GM12892 (cell line): Measurements from ENCODE around the gene RNU1-3.
A peak's percentile ranks its signal among the peaks of the same experiment; 100 is the strongest.
"Not testable (repeated sequence)": the region's sequence is repeated elsewhere in the genome, so short reads cannot be mapped to it uniquely, and the experiment has no call there.

ENCODE experiments used
- DNase-seq: peaks from one replicate; pipeline ENCODE4 v3.0.0; 2011; ENCODE audit not compliant: insufficient read length
- FAIRE-seq: peaks from 2 replicates; lab custom pipeline; 2011; peaks lifted over from hg19 to GRCh38; lab: Jason Lieb, UNC
- POLR2A ChIP-seq: IDR thresholded peaks from 2 replicates; pipeline ENCODE4 v1.6.1; 2011; ENCODE audit warnings: low read depth, low read length, control low read depth
- POLR2AphosphoS5 ChIP-seq: IDR thresholded peaks from 2 replicates; pipeline ENCODE4 v1.6.1; 2011; ENCODE audit warnings: low read depth, low read length, control low read depth
- TAF1 ChIP-seq: IDR thresholded peaks from 2 replicates; pipeline ENCODE4 v1.6.1; 2011; ENCODE audit warnings: low read depth, mild to moderate bottlenecking, control low read depth, low read length, borderline replicate concordance

The RNU1-3 gene

GRCh38 chr1:16645271-16646060 lies 21.3 kb downstream of the RNU1-3 start:
- FAIRE-seq = not testable (repeated sequence)

DNA sequence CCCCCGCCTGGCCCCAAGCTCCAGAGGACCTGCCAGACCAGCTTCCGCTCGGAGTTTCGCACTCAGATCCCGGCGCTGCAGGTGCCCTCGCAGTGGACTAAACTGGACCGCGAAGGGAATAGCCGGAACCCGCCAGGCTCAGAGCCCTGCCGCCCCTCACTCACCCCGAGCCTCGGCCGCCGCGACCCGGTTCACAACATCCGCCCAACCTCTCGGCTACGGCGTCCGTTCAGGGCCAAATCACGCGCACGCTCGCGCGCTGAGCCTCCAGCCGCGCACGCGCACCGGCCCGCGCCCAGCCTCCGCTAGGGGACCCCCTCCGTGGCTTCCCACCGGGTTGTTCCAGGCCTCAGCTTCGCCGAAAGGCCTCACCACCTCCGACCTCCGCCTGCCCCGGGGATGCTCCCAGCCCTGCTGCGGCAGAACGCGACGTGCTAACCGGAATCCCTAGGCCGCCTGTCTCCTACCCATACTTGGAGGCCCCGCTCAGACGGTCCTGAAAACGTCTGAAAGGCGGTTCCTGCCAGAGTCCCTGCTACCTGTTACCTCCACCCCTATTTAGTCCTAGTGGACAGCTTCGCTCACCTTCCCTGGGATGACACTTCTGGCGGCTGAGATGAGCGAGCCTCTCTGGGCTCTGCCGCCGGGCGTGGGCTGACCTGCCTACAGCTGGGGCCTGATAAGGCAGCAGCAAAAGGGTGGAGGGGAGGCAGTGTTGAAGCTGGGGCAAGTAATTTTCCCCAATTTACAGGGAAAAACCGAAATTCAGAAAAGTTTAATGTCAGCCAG lies 22.1 kb downstream of the RNU1-3 start:
- FAIRE-seq = peak; percentile 99
- peak; percentile 100 for DNase-seq

More at GRCh38 chr1:16645271-16646060, 21.3 kb downstream of the RNU1-3 start:
- DNase-seq = not testable (repeated sequence)

GRCh38 chr1:16644193-16644481 lies 22.6 kb downstream of the RNU1-3 start:
- no peak for TF ChIP-seq POLR2AphosphoS5
- TF ChIP-seq TAF1 = no peak
- no peak for TF ChIP-seq POLR2A
- DNase-seq (no peak), FAIRE-seq (no peak)

More for the DNA sequence above, 22.1 kb downstream of the RNU1-3 start:
- TF ChIP-seq POLR2AphosphoS5 = peak; percentile 83
- peak; percentile 76 for TF ChIP-seq TAF1
- peak; percentile 92 for TF ChIP-seq POLR2A

GRCh38 chr1:16643476-16644192 lies 23.1 kb downstream of the RNU1-3 start:
- FAIRE-seq = peak; percentile 57
- DNase-seq = not testable (repeated sequence)

GRCh38 chr1:16643001-16643411 lies 23.7 kb downstream of the RNU1-3 start:
- not testable (repeated sequence) for FAIRE-seq

GRCh38 chr1:16642025-16642966 lies 24.5 kb downstream of the RNU1-3 start:
- not testable (repeated sequence) for DNase-seq, FAIRE-seq

More at GRCh38 chr1:16643001-16643411, 23.7 kb downstream of the RNU1-3 start:
- DNase-seq = not testable (repeated sequence)

- not testable (repeated sequence) for DNase-seq, FAIRE-seq
Observed at GRCh38 chr1:16641159-16641975, 25.4 kb downstream of the RNU1-3 start.

GRCh38 chr1:16639091-16640031 lies 27.4 kb downstream of the RNU1-3 start:
- FAIRE-seq = not testable (repeated sequence)

GRCh38 chr1:16637941-16638778 lies 28.6 kb downstream of the RNU1-3 start:
- FAIRE-seq, DNase-seq: not testable (repeated sequence)

More at GRCh38 chr1:16639091-16640031, 27.4 kb downstream of the RNU1-3 start:
- DNase-seq = not testable (repeated sequence)

DNA sequence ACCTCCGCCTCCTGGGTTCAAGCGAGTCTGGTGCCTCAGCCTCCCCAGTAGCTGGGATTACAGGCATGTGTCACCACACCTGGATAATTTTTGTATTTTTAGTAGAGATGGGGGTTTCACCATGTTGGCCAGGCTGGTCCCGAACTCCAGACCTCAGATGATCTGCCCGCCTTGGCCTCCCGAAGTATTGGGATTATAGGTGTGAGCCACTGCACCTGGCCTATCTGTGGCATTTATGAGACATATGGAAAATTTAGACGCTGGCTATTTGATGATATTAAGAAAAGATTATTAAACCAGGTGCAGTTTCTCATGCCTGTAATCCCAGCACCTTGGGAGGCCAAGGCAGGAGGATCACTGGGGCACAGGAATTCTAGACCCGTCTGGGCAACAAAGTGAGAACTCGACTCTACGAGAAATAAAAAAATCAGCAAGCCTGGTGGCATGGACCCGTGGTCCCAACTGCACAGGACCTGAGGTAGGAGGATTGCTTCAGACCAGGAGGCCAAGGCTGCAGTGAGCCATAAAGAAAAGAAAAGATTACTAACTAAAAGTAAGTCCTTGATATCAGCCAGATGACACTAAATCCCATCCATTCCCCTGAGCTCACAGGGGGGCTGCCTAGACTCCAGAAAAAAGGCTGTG lies 30.1 kb downstream of the RNU1-3 start:
- DNase-seq, FAIRE-seq: not testable (repeated sequence)

- not testable (repeated sequence) for DNase-seq, FAIRE-seq
Observed at GRCh38 chr1:16635959-16636358, 30.8 kb downstream of the RNU1-3 start.

GRCh38 chr1:16633540-16634282 lies 33.0 kb downstream of the RNU1-3 start:
- not testable (repeated sequence) for DNase-seq, FAIRE-seq

DNA sequence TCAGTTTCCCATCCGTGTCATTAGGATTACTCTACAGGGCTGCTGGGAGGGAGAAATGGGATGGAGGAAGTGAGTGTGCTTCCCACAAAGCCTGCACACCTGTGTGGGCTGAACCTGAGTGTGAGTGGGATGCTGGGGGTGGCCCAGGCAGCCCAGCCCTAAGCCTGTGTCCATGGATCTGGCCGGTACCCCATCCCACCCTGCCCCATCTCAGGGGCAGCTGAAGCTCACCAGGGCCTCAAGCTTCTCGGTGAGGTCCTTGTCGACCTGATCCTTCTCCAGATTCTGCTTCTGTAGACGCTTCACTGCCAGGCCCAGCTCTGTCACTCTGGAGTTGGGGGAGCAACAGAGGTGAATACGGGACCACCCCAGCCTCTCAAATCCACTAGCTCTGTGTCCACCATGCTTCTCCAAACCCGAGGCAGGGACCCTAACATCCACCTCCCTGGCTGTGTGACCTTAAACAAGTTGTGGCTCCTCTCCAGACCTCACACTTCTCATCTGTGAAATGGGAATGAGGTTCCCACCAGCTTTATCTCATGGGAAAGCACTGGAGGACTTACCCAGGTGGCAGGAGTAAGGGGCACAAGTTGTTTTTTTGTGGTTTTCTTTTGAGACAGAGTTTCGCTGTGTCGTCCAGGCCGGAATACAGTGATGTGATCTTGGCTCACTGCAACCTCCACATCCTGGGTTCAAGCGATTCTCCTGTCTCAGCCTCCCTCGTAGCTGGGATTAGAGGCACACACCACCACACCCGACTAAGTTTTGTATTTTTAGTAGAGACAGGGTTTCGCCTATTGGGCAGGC lies 34.5 kb downstream of the RNU1-3 start:
- DNase-seq, FAIRE-seq: not testable (repeated sequence)
